DOHH2 (cell line): ENCODE measurements around the gene MYH16.

Experiments
- EZH2phosphoT487 ChIP-seq: fragments of 200-600 bp; sonication (generic); IDR thresholded peaks from 2 replicates; pipeline ENCODE4 v1.6.1; 2017; ENCODE audit warnings: borderline replicate concordance, mild to moderate bottlenecking, antibody characterized with exemption, low read length, moderate library complexity, mixed read lengths
- TF ChIP-seq, protein P1 (sequence below): fragments of 200-600 bp; sonication (generic); IDR thresholded peaks from one replicate; pipeline ENCODE4 v1.5.1; 2014; ENCODE audit warnings: antibody characterized with exemption, mild to moderate bottlenecking, low read depth, low read length; ENCODE audit not compliant: poor library complexity, severe bottlenecking

DNA sequence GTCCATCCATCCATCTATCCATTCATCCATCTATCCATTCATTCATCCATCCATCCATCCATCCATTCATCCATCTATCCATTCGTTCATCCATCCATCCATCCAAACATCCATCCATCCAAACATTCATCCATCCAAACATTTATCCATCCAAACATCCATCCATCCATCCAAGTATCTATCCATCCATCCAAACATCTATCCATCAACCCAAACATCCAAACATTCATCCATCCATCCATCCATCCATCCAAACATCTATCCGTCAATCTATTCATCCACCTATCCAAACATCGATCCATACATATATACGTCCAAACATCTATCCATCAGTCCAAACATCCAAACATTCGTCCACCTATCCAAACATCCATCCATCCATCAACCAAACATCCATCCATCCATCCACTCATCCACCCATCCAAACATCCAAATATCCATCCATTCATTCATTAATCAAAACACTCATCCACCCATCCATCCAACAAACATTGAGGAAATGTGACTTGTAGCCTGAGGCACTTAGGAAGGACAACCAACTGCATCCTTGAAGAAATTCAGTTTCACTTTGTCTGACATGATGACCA is 28.8 kb upstream of the MYH16 start:
- TF ChIP-seq, protein P1, sequence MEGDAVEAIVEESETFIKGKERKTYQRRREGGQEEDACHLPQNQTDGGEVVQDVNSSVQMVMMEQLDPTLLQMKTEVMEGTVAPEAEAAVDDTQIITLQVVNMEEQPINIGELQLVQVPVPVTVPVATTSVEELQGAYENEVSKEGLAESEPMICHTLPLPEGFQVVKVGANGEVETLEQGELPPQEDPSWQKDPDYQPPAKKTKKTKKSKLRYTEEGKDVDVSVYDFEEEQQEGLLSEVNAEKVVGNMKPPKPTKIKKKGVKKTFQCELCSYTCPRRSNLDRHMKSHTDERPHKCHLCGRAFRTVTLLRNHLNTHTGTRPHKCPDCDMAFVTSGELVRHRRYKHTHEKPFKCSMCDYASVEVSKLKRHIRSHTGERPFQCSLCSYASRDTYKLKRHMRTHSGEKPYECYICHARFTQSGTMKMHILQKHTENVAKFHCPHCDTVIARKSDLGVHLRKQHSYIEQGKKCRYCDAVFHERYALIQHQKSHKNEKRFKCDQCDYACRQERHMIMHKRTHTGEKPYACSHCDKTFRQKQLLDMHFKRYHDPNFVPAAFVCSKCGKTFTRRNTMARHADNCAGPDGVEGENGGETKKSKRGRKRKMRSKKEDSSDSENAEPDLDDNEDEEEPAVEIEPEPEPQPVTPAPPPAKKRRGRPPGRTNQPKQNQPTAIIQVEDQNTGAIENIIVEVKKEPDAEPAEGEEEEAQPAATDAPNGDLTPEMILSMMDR, result no peak
- TF ChIP-seq EZH2phosphoT487, result no peak
